SK-N-SH treated with all-trans-retinoic acid at 6 μM for 48 hours (cell line): ENCODE results near the gene SLC30A4.

Experiments
- BACH2 ChIP-seq: fragments of 250-450 bp; sonication (Bioruptor Pico); IDR thresholded peaks from 2 replicates; pipeline ENCODE4 v1.9.0; 2021; ENCODE audit warnings: mild to moderate bottlenecking, borderline replicate concordance
- GLIS3 ChIP-seq: fragments of 250-450 bp; sonication (Bioruptor Pico); IDR thresholded peaks from 2 replicates; pipeline ENCODE4 v1.5.0; 2020; ENCODE audit warnings: mild to moderate bottlenecking, moderate library complexity
- TCF4 ChIP-seq: fragments of 250-450 bp; sonication (Bioruptor Pico); IDR thresholded peaks from 2 replicates; pipeline ENCODE4 v1.8.0; 2021; ENCODE audit warnings: mild to moderate bottlenecking, moderate library complexity, borderline replicate concordance
- TOX ChIP-seq: fragments of 250-450 bp; sonication (Bioruptor Pico); IDR thresholded peaks from 2 replicates; pipeline ENCODE4 v1.8.0; 2021; ENCODE audit warnings: mild to moderate bottlenecking, moderate library complexity, borderline replicate concordance
- ZC3H10 ChIP-seq: fragments of 250-450 bp; sonication (Bioruptor Pico); IDR thresholded peaks from 2 replicates; pipeline ENCODE4 v1.5.1; 2021; ENCODE audit warnings: mild to moderate bottlenecking, moderate library complexity

DNA sequence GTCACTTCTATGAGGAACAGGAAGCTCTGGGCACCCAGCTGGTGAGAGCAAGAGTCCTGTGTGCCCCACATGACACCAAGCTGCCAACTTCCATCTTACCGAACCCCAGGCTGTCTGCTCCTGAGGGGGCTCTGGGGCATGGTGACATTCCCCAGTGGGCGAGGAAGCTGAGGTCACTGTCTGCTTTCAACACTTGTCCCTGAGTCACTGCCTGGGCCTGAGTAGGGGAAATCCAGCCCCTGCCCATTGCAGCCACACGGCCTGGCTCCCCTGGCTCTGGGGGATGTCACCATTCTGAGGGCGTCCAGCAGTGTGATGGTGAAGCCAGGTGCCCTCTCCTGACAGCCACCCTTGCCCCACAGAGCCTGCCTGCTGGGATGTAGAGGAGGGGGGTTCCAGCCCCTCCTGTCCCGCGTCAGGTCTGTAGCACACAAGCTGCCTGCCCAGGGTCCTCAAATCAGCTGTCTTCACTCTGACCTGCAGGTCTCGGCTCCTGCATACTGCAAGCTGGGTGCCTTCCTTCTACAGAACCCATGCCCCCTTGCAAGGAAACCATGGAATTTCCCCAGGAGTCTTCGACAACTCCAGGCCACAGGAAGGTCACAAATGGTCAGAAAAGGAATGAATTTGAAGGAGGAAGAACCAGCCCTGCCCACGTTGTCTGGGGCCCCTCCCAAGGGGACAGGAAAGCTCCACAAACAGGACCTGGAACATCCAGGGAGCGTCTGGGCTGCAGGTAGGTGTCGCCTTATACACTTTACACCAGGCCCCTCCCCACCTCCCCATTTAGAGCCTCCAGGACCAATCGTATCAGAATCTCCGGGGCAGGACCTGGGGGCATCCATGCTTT is 74.3 kb downstream of the SLC30A4 start:
- no peak for TF ChIP-seq BACH2
- no peak for TF ChIP-seq TCF4 (CRISPR knock-in tag)
- no peak for TF ChIP-seq GLIS3 (CRISPR knock-in tag)
- no peak for TF ChIP-seq ZC3H10 (CRISPR knock-in tag)
- TF ChIP-seq TOX (CRISPR knock-in tag), result no peak
